ENCODE data around the gene NRSN1. TPM values are rescaled to one million over a fixed set of nuclear protein-coding genes. Genes with fewer than 3 reads are reported as not detected.

Gene NRSN1, protein sequence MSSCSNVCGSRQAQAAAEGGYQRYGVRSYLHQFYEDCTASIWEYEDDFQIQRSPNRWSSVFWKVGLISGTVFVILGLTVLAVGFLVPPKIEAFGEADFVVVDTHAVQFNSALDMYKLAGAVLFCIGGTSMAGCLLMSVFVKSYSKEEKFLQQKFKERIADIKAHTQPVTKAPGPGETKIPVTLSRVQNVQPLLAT
- not detected in 2 replicates for total RNA-seq

DNA sequence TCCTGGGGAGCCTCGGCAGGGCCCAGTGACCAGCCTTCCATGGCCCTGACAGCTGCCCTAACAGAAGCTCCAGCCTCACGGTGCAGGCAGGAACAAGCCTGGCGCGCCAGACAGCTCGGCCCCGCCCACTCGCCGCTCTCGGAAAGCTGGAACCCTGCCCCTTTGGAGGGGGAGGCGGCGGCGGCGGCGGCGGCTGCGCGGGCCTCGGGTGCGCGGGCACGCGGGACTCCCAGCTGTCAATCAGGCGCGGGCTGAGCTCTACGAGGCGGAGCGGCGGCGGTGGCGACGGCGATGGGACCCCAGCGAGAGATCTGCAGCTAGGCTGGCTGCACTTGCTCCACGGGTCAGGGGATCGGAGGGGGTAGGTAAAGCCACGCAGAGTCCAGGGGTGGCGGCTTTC is at the start of gene NRSN1:
TSS of gene NRSN1 (plus strand) at position 236 of the 400 bp plus-strand sequence. CDS start 8,113 bp downstream, outside the sequence.

Other genes starting within 250 kb of the NRSN1 start
- 1.5 and 1.7 TPM in 2 replicates for gene DCDC2, start 231.8 kb downstream of the NRSN1 start, total RNA-seq